H1 (cell line): ENCODE measurements around the gene DPP4.

Experiments
- CBX5 ChIP-seq: fragments of 300-800, 300-1000 bp; sonication (generic); IDR thresholded peaks from 2 replicates; pipeline ENCODE4 v1.7.1; 2016; ENCODE audit warnings: antibody characterized with exemption, low read length, low read depth
- CTCF ChIP-seq, 3 experiments: IDR thresholded peaks; 1 replicate in 2 of 3; 2 replicates in 1 of 3; pipeline versions ENCODE4 v1.5.1 to v1.6.1; 2011; ENCODE audit warnings: low read length in 3 of 3, mild to moderate bottlenecking in 3 of 3, inconsistent platforms in 2 of 3, low read depth in 1 of 3, moderate library complexity in 1 of 3; ENCODE audit not compliant: insufficient read depth in 1 of 3; ENCODE audit errors: control extremely low read depth in 1 of 3
- EZH2 ChIP-seq: fragments of 200-600 bp; sonication (generic); IDR thresholded peaks from 2 replicates; pipeline ENCODE4 v1.7.1; 2012; ENCODE audit warnings: low read depth, mild to moderate bottlenecking, moderate library complexity, low read length, inconsistent platforms; ENCODE audit not compliant: severe bottlenecking
- HDAC6 ChIP-seq: IDR thresholded peaks from one replicate; pipeline ENCODE4 v1.7.1; 2012; ENCODE audit warnings: low read depth, mild to moderate bottlenecking, inconsistent platforms, low read length, moderate library complexity
- JUN ChIP-seq: IDR thresholded peaks from 2 replicates; pipeline ENCODE4 v1.6.1; 2011; ENCODE audit warnings: low read depth, mild to moderate bottlenecking, improper control_type of control experiment, low read length
- MAX ChIP-seq: IDR thresholded peaks from 2 replicates; pipeline ENCODE4 v1.6.1; 2012; ENCODE audit warnings: inconsistent platforms
- POLR2A ChIP-seq, 2 experiments: IDR thresholded peaks; 1 replicate in 1 of 2; 2 replicates in 1 of 2; pipeline ENCODE4 v1.6.1; 2011; ENCODE audit warnings: low read depth in 2 of 2, low read length in 2 of 2, mild to moderate bottlenecking in 2 of 2; ENCODE audit errors: control extremely low read depth in 1 of 2
- POLR2AphosphoS5 ChIP-seq: IDR thresholded peaks from 2 replicates; pipeline ENCODE4 v1.6.1; 2011; ENCODE audit warnings: low read depth, low read length
- RAD21 ChIP-seq, 2 experiments: IDR thresholded peaks in 1 of 2; conservative IDR thresholded peaks in 1 of 2; 2 replicates each; pipeline ENCODE4 v1.6.1; 2011; ENCODE audit warnings: low read depth in 2 of 2, low read length in 2 of 2, improper control_type of control experiment in 1 of 2, inconsistent platforms in 1 of 2, mild to moderate bottlenecking in 1 of 2, moderate library complexity in 1 of 2
- TAF1 ChIP-seq: IDR thresholded peaks from 2 replicates; pipeline ENCODE4 v1.6.1; 2011; ENCODE audit warnings: mild to moderate bottlenecking, low read depth, low read length
- TBP ChIP-seq: IDR thresholded peaks from 2 replicates; pipeline ENCODE4 v1.6.1; 2011; ENCODE audit warnings: low read depth, low read length, improper control_type of control experiment
- TEAD4 ChIP-seq: IDR thresholded peaks from 2 replicates; pipeline ENCODE4 v1.6.1; 2012; ENCODE audit warnings: low read depth, low read length, inconsistent platforms, mixed read lengths

- TF ChIP-seq TEAD4 (no peak), CTCF (IDR thresholded peaks at IDR 0.05; ENCODE audit: control extremely low read depth in 1 of 3, insufficient read depth in 1 of 3, low read depth in 1 of 3, low read length in 3 of 3) (no peak), JUN (no peak), CBX5 (no peak), TBP (no peak), TAF1 (no peak), HDAC6 (no peak), POLR2AphosphoS5 (no peak), RAD21 (IDR thresholded peaks at IDR 0.05 in 1 of 2, conservative IDR thresholded peaks at IDR 0.05 in 1 of 2; ENCODE audit: low read depth in 2 of 2, low read length in 2 of 2) (no peak), EZH2 (no peak), MAX (no peak), POLR2A (IDR thresholded peaks at IDR 0.05; ENCODE audit: control extremely low read depth in 1 of 2, low read depth in 2 of 2, low read length in 2 of 2) (no peak)
These were observed 549 bp upstream of the DPP4 start for GRCh38 chr2:162074632-162074895.
